A673 (cell line): ENCODE measurements around the gene ZNF594.

Experiments
- CTCF ChIP-seq: fragments of 300-800, 200-600 bp; sonication (generic); conservative IDR thresholded peaks from 2 replicates; pipeline ENCODE4 v1.5.1; 2017; ENCODE audit warnings: low read depth, mild to moderate bottlenecking, antibody characterized with exemption, low read length, moderate library complexity, mixed read lengths
- EZH2 ChIP-seq: fragments of 200-600 bp; sonication (generic); IDR thresholded peaks from 2 replicates; pipeline ENCODE4 v1.6.1; 2017; ENCODE audit warnings: borderline replicate concordance, low read depth, mild to moderate bottlenecking, mixed read lengths, antibody characterized with exemption, low read length; ENCODE audit not compliant: poor library complexity, severe bottlenecking

- TF ChIP-seq CTCF (no peak), EZH2 (no peak)
Measured at GRCh38 chr17:5220074-5220473, 28.4 kb upstream of the ZNF594 start.
